Esophagus muscularis mucosa (tissue), 4 donors: ENCODE data around the gene ARID1B.

Source experiments
- EP300 ChIP-seq: sonication (generic); formaldehyde crosslinking; IDR thresholded peaks from one replicate; pipeline ENCODE4 v1.6.1; 2017; ENCODE audit warnings: antibody characterized with exemption
- POLR2A ChIP-seq: fragments of 450-650 bp; IDR thresholded peaks from one replicate; pipeline ENCODE4 v1.6.1; 2017; ENCODE audit warnings: antibody characterized with exemption, moderate library complexity, mild to moderate bottlenecking, low read depth
- TF ChIP-seq, protein P1 (sequence below), 3 experiments: fragments of 200-600 bp in 2 of 3; fragments of 450-650 bp in 1 of 3; sonication (generic) in 2 of 3; IDR thresholded peaks; one replicate each; pipeline ENCODE4 v1.5.1; 2017 to 2019; ENCODE audit warnings: antibody characterized with exemption in 3 of 3, mild to moderate bottlenecking in 2 of 3, moderate library complexity in 1 of 3

DNA sequence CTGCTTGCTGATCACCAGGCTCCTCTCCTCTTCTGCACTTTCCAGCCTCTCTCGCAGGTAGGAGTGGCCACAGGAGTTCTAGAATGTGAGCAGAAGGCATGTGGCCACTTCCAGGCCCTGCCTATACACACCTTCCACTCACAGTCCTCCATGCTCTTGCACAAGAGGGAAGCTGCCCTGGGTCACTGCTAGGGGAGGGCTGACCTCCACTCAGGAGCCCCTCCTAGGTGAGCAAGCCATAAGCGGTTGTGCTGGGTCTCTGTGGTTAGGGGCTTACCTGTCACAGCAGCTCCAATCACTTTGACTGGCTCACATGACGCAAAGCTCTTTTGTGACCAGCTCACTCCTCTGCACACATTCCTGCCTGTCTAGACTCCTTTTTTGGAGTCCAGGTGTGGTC lies 477.9 kb downstream of the ARID1B start:
- TF ChIP-seq, protein P1, sequence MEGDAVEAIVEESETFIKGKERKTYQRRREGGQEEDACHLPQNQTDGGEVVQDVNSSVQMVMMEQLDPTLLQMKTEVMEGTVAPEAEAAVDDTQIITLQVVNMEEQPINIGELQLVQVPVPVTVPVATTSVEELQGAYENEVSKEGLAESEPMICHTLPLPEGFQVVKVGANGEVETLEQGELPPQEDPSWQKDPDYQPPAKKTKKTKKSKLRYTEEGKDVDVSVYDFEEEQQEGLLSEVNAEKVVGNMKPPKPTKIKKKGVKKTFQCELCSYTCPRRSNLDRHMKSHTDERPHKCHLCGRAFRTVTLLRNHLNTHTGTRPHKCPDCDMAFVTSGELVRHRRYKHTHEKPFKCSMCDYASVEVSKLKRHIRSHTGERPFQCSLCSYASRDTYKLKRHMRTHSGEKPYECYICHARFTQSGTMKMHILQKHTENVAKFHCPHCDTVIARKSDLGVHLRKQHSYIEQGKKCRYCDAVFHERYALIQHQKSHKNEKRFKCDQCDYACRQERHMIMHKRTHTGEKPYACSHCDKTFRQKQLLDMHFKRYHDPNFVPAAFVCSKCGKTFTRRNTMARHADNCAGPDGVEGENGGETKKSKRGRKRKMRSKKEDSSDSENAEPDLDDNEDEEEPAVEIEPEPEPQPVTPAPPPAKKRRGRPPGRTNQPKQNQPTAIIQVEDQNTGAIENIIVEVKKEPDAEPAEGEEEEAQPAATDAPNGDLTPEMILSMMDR (IDR thresholded peaks at IDR 0.05), result no peak
- no peak for TF ChIP-seq POLR2A
- no peak for TF ChIP-seq EP300
